Thyroid gland (tissue), 4 donors: ENCODE data around the gene CD53. TPM values are rescaled to one million over a fixed set of nuclear protein-coding genes. Genes with fewer than 3 reads are reported as not detected.

Source experiments
- DNase-seq, 2 donors: peaks; one replicate each; pipeline ENCODE4 v3.0.0-alpha.2; 2019
- H3K27ac ChIP-seq, 3 donors: fragments of 200-600 bp; sonication (generic); 1 replicate in 2 of 3; 2 replicates in 1 of 3; pipeline ENCODE4 v1.5.1; 2016 to 2019; ENCODE audit warnings: mild to moderate bottlenecking in 1 of 3, moderate library complexity in 1 of 3
- H3K27me3 ChIP-seq: fragments of 200-600 bp; sonication (generic); one replicate; pipeline ENCODE4 v1.5.1; 2019
- H3K36me3 ChIP-seq, 2 donors: fragments of 200-600 bp; sonication (generic); one replicate each; pipeline ENCODE4 v1.5.1; 2016 to 2019
- H3K4me1 ChIP-seq, 2 donors: fragments of 200-600 bp; sonication (generic); one replicate each; pipeline ENCODE4 v1.5.1; 2017 to 2019
- H3K4me3 ChIP-seq, 3 donors: fragments of 200-600 bp; sonication (generic); replicated peaks in 1 of 3; 1 replicate in 2 of 3; 2 replicates in 1 of 3; pipeline ENCODE4 v1.5.1; 2016; ENCODE audit warnings: mild to moderate bottlenecking in 1 of 3
- H3K9me3 ChIP-seq: fragments of 200-600 bp; sonication (generic); one replicate; pipeline ENCODE4 v1.5.1; 2017
- POLR2A ChIP-seq, 2 donors: fragments of 450-650 bp; IDR thresholded peaks; one replicate each; pipeline ENCODE4 v1.6.1; 2017; ENCODE audit warnings: antibody characterized with exemption in 2 of 2, mild to moderate bottlenecking in 2 of 2, moderate library complexity in 1 of 2
- WGBS, 2 donors: methylation state at CpG; one replicate each; pipeline ENCODE4 v1.1.5; 2017; 5-methylcytosine and 5-hydroxymethylcytosine counted together
- intact Hi-C: fragments of 100-400 bp; cut with DNase I; formaldehyde crosslinking; loops from one replicate; pipeline ENCODE4 v1.15.1; 2023
- total RNA-seq, 4 donors: library from RNA; depleted of rRNA; stranded (reverse); fragments of >200 nt; gene quantifications; one replicate each; pipeline ENCODE4 v1.2.3, GENCODE V29; 2016
- TF ChIP-seq, protein P1 (sequence below), 6 experiments: fragments of 200-600 bp in 3 of 6; fragments of 450-650 bp in 3 of 6; sonication (generic) in 3 of 6; IDR thresholded peaks; one replicate each; pipeline ENCODE4 v1.5.1; 2016 to 2019; ENCODE audit warnings: antibody characterized with exemption in 6 of 6, mild to moderate bottlenecking in 2 of 6, inconsistent platforms in 1 of 6, moderate library complexity in 1 of 6

The CD53 gene
- total RNA-seq, 4 donors from 2014 or later: 11.6 to 31.0 (median 13.9) TPM

DNA sequence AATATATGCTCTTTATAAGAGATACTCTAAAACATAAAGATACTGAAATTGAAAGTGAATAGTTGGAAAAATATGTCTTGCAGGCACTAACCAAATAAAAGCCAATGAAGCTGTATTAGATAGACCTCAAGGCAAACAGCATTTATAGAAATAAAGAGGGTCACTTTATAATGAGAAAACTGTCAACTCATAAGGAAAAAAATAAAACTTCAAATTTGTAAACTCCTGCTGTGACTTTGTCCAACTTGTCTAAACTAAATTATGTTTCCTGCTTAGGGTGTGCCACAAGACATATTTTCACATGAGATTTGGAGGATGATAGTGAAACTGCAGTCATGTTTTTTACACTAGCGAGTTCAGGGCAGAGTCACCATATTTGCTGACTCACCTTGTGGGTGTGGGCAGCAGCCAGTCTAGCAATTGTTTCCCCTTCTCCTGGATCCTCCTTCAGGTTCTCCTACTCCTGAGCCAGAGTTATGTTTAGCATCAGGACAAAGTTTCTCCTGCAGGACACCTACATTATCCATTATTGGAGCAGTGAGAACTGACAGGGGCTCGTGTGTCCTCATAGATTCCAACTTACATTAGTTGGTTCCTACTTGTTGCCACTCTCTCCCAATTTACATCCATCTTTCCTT lies 43.8 kb downstream of the CD53 start:
- TF ChIP-seq, protein P1, sequence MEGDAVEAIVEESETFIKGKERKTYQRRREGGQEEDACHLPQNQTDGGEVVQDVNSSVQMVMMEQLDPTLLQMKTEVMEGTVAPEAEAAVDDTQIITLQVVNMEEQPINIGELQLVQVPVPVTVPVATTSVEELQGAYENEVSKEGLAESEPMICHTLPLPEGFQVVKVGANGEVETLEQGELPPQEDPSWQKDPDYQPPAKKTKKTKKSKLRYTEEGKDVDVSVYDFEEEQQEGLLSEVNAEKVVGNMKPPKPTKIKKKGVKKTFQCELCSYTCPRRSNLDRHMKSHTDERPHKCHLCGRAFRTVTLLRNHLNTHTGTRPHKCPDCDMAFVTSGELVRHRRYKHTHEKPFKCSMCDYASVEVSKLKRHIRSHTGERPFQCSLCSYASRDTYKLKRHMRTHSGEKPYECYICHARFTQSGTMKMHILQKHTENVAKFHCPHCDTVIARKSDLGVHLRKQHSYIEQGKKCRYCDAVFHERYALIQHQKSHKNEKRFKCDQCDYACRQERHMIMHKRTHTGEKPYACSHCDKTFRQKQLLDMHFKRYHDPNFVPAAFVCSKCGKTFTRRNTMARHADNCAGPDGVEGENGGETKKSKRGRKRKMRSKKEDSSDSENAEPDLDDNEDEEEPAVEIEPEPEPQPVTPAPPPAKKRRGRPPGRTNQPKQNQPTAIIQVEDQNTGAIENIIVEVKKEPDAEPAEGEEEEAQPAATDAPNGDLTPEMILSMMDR (IDR thresholded peaks at IDR 0.05): no peak
- WGBS, 2 donors: 45 to 59% methylated on average over 2 of the region's 2 CpGs
- Histone ChIP-seq H3K27me3 (no peaks in the 10 kb centered on the region), H3K27ac (no peak overlapping the region), H3K4me1 (no peaks in the 10 kb centered on the region), H3K4me3 (no peak overlapping the region), H3K36me3 (no peaks in the 10 kb centered on the region), H3K9me3 (no peaks in the 10 kb centered on the region)
- DNase-seq: no peak
- intact Hi-C loops: no loop called here

DNA sequence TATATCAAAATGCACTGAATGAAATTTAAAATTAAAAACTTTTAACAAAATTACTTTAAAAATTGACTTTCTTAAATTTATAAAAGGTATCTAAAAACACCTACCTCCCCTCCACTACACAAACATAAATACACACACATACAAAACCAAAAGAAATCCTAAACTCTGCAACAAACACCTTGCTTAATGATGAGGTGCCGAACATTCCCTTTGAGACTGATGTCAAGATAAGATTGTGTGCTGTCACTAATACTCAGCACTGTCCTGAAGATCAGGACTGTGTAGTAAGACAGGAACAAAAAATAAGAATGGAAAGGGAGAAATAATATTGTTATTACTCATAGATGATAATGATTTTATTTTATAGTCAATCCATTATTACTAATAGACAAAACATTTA lies 45.1 kb downstream of the CD53 start:
- intact Hi-C loops: no loop called here
- no peaks in the 10 kb centered on the region for H3K36me3 ChIP-seq
- H3K9me3 ChIP-seq: no peaks in the 10 kb centered on the region
- no peaks in the 10 kb centered on the region for H3K27me3 ChIP-seq
- H3K4me3 ChIP-seq: no peak overlapping the region
- no peak for DNase-seq
- no peak overlapping the region for H3K27ac ChIP-seq
- H3K4me1 ChIP-seq: no peaks in the 10 kb centered on the region
- 70 to 81% methylated on average over 1 of the region's 1 CpG for WGBS, 2 donors
- TF ChIP-seq POLR2A (IDR thresholded peaks at IDR 0.05): no peak
- TF ChIP-seq, protein P1 (IDR thresholded peaks at IDR 0.05): no peak

DNA sequence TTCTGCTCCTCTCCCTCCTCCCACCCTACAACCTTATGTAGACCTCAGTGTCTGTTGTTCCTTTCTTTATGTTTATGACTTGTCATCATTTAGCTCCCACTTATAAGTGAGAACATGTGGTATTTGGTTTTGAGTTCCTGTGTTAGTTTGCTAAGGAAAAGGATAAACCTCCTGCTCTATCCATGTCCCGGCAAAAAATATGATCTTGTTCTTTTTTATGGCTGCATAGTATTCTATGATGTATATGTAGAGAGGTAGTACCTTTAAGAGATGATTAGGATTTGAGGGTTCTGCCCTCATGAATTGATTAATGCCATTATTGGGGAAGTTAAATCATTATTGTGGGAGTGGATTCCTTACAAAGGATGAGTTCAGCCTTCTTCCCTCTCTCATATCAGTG lies 49.0 kb downstream of the CD53 start:
- intact Hi-C loops: no loop called here

DNA sequence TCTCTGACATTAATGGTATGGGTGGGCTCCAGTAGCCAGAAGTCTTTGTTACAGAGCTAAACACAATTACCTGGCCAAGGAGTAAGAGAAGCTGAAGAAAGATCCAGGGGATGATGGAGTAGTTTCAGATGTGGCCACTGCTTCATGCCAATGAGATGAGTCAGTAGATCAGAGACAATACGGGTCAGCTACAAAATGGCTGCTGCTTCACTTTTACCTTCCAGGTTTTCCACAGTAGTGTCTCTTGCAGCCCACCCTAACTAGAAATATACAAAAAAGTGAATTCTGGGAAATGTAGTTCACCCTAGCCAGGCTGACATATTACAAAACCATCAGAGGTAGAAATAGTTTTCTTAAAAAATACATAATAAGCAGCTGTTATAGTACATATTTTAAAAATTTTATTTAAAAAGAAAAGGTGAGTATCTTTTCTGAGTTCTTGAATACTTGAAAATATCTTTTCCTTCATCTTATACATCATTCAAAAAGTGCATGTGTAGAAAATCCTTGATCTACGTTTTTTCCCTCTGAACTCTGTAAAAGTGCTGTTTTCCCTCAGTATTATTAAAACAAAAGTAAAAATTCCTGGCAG lies 54.6 kb downstream of the CD53 start:
- no peak overlapping the region for H3K4me3 ChIP-seq
- H3K27ac ChIP-seq: no peak overlapping the region
- TF ChIP-seq, protein P1 (IDR thresholded peaks at IDR 0.05): no peak
- no peak for TF ChIP-seq POLR2A (IDR thresholded peaks at IDR 0.05)
- H3K4me1 ChIP-seq: no peaks in the 10 kb centered on the region
- H3K36me3 ChIP-seq: no peaks in the 10 kb centered on the region
- intact Hi-C loops: no loop called here
- no peaks in the 10 kb centered on the region for H3K9me3 ChIP-seq
- no peaks in the 10 kb centered on the region for H3K27me3 ChIP-seq
- no peak for DNase-seq
- 72% methylated on average over 2 of the region's 2 CpGs for WGBS, 2 donors

More for the DNA sequence above, 49.0 kb downstream of the CD53 start:
- Histone ChIP-seq H3K4me3 (no peak overlapping the region), H3K4me1 (no peaks in the 10 kb centered on the region), H3K9me3 (no peaks in the 10 kb centered on the region), H3K27ac (no peak overlapping the region), H3K27me3 (no peaks in the 10 kb centered on the region), H3K36me3 (no peaks in the 10 kb centered on the region)
- WGBS, 2 donors: 91 to 93% methylated on average over 1 of the region's 1 CpG
- no peak for DNase-seq
- no peak for TF ChIP-seq POLR2A (IDR thresholded peaks at IDR 0.05)
- TF ChIP-seq, protein P1 (IDR thresholded peaks at IDR 0.05): no peak

DNA sequence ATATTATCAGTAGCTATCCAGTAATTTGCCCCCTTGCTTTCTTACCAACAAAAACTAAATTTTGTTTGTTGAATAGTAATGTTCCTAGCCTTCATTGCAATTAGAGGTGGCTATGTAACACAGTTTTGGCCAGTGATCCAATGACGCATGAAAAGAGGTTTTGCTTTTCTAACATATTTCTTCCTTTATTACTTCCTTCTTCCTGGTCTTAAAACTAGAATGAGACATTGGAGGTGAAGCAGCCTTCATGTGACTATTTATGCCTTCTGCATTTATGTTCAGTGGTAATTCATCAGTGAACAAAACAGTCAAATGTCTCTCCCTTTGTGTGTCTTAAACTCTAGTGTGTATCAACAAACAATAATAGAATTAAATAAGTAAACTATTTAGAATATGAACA lies 55.2 kb downstream of the CD53 start:
- no peak overlapping the region for H3K27ac ChIP-seq
- 76 to 87% methylated on average over 1 of the region's 1 CpG for WGBS, 2 donors
- no peaks in the 10 kb centered on the region for H3K9me3 ChIP-seq
- intact Hi-C loops: no loop called here
- H3K27me3 ChIP-seq: no peaks in the 10 kb centered on the region
- H3K4me1 ChIP-seq: no peaks in the 10 kb centered on the region
- H3K36me3 ChIP-seq: no peaks in the 10 kb centered on the region
- H3K4me3 ChIP-seq: no peak overlapping the region
- no peak for TF ChIP-seq POLR2A (IDR thresholded peaks at IDR 0.05)
- TF ChIP-seq, protein P1 (IDR thresholded peaks at IDR 0.05): no peak
- no peak for DNase-seq
